ENCODE results near the gene GRB10. TPM values are rescaled to one million over a fixed set of nuclear protein-coding genes. Genes with fewer than 3 reads are reported as not detected.

GRB10 gene
- total RNA-seq, 1 experiment from 2014 or later: 68.2 TPM

GRCh38 chr7:50557099-50557498 lies 225.6 kb downstream of the GRB10 start:
- CTCF ChIA-PET: no interaction called here
- BruUV-seq (replicated peaks): no TSS peak
- DNase-seq (ENCODE audit: unreplicated experiment): no peak
- Mint-ChIP-seq H3K4me1 (ENCODE audit: insufficient read depth, unreplicated experiment) (peaks cover 6% of the 10 kb centered on the region), H3K4me3 (ENCODE audit: unreplicated experiment) (no peak overlapping the region), H3K27me3 (ENCODE audit: insufficient read depth, unreplicated experiment) (peaks cover 25% of the 10 kb centered on the region), H3K9me3 (ENCODE audit: unreplicated experiment) (no peaks in the 10 kb centered on the region), H3K36me3 (ENCODE audit: insufficient read depth, unreplicated experiment) (peaks cover 6% of the 10 kb centered on the region), H3K27ac (ENCODE audit: low read depth, unreplicated experiment) (no peak overlapping the region)
- intact Hi-C loops (cut with micrococcal nuclease): no loop called here
- POLR2A ChIA-PET: interaction anchor here (0.7 to 1.0 kb wide), 2 partner anchors 54 to 69 kb away, joined by 3 to 5 read pairs; no protein-coding TSS in a partner anchor
- no peak for TF ChIP-seq CTCF (IDR thresholded peaks at IDR 0.05; ENCODE audit: unreplicated experiment)

GRCh38 chr7:50556247-50556991 lies 226.3 kb downstream of the GRB10 start:
- Mint-ChIP-seq H3K9me3 (ENCODE audit: unreplicated experiment) (no peaks in the 10 kb centered on the region), H3K36me3 (ENCODE audit: insufficient read depth, unreplicated experiment) (peaks cover 6% of the 10 kb centered on the region), H3K4me1 (ENCODE audit: insufficient read depth, unreplicated experiment) (peaks cover 6% of the 10 kb centered on the region), H3K27me3 (ENCODE audit: insufficient read depth, unreplicated experiment) (peaks cover 25% of the 10 kb centered on the region), H3K27ac (ENCODE audit: low read depth, unreplicated experiment) (no peak overlapping the region), H3K4me3 (ENCODE audit: unreplicated experiment) (no peak overlapping the region)
- no peak for TF ChIP-seq CTCF (IDR thresholded peaks at IDR 0.05; ENCODE audit: unreplicated experiment)
- intact Hi-C loops (cut with micrococcal nuclease): no loop called here
- BruUV-seq (replicated peaks): no TSS peak
- peak; percentile 23 for DNase-seq (ENCODE audit: unreplicated experiment)
- ChIA-PET POLR2A (no interaction called here), CTCF (interaction anchor here (1.9 kb wide), 1 partner anchor 88 kb away, joined by 6 read pairs; no protein-coding TSS in a partner anchor)

GRCh38 chr7:50555594-50556140 lies 227.0 kb downstream of the GRB10 start:
- no peak for TF ChIP-seq CTCF (IDR thresholded peaks at IDR 0.05; ENCODE audit: unreplicated experiment)
- POLR2A ChIA-PET: interaction anchor here (0.6 kb wide), 1 partner anchor 568 kb away, joined by 3 read pairs; no protein-coding TSS in a partner anchor
- no peak overlapping the region for H3K27ac Mint-ChIP-seq (ENCODE audit: low read depth, unreplicated experiment)

More at GRCh38 chr7:50555594-50556140, 227.0 kb downstream of the GRB10 start:
- Mint-ChIP-seq H3K36me3 (ENCODE audit: insufficient read depth, unreplicated experiment) (peaks cover 6% of the 10 kb centered on the region), H3K9me3 (ENCODE audit: unreplicated experiment) (no peaks in the 10 kb centered on the region), H3K27me3 (ENCODE audit: insufficient read depth, unreplicated experiment) (peaks cover 25% of the 10 kb centered on the region), H3K4me3 (ENCODE audit: unreplicated experiment) (no peak overlapping the region), H3K4me1 (ENCODE audit: insufficient read depth, unreplicated experiment) (peaks cover 6% of the 10 kb centered on the region)
- intact Hi-C loops (cut with micrococcal nuclease): no loop called here
- DNase-seq (ENCODE audit: unreplicated experiment): no peak
- BruUV-seq (replicated peaks): no TSS peak
- CTCF ChIA-PET: interaction anchor here (1.9 kb wide), 1 partner anchor 87 kb away, joined by 6 read pairs; no protein-coding TSS in a partner anchor
